GM12878 (cell line): ENCODE data around the gene IL6R.

Experiments used
- BCL11A ChIP-seq: IDR thresholded peaks from 2 replicates; pipeline ENCODE4 v1.6.1; 2011; ENCODE audit warnings: low read depth, low read length
- CHD2 ChIP-seq: IDR thresholded peaks from 2 replicates; pipeline ENCODE4 v1.6.1; 2011; ENCODE audit warnings: low read depth, low read length, improper control_type of control experiment, borderline replicate concordance
- MEF2B ChIP-seq: fragments of 450-650 bp; IDR thresholded peaks from 2 replicates; pipeline ENCODE4 v1.6.1; 2018; ENCODE audit warnings: mild to moderate bottlenecking, moderate library complexity; ENCODE audit not compliant: partially characterized antibody, poor library complexity, severe bottlenecking
- MTA2 ChIP-seq: fragments of 450-650 bp; IDR thresholded peaks from 2 replicates; pipeline ENCODE4 v1.6.1; 2016; ENCODE audit warnings: low read depth, mild to moderate bottlenecking, moderate library complexity
- MXI1 ChIP-seq: fragments of 150-350 bp; IDR thresholded peaks from 2 replicates; pipeline ENCODE4 v1.6.1; 2011; ENCODE audit warnings: low read depth, mild to moderate bottlenecking, inconsistent platforms, low read length, improper control_type of control experiment
- RB1 ChIP-seq: fragments of 450-650 bp; formaldehyde crosslinking; IDR thresholded peaks from 2 replicates; pipeline ENCODE4 v1.6.1; 2017; ENCODE audit warnings: mild to moderate bottlenecking, borderline replicate concordance
- TF ChIP-seq, protein P1 (sequence below), 3 experiments: IDR thresholded peaks in 2 of 3; conservative IDR thresholded peaks in 1 of 3; 2 replicates each; pipeline ENCODE4 v1.5.1; 2011; ENCODE audit warnings: low read depth in 3 of 3, low read length in 3 of 3, mild to moderate bottlenecking in 3 of 3, control low read depth in 2 of 3, moderate library complexity in 2 of 3, inconsistent platforms in 1 of 3, mixed read lengths in 1 of 3; ENCODE audit not compliant: control insufficient read depth in 2 of 3, insufficient read depth in 1 of 3; ENCODE audit errors: extremely low read depth in 1 of 3
- TF ChIP-seq, protein P2 (sequence below): IDR thresholded peaks from 2 replicates; pipeline ENCODE4 v1.6.1; 2011; ENCODE audit warnings: low read depth, low read length, improper control_type of control experiment, borderline replicate concordance
- TF ChIP-seq, protein P3 (sequence below): IDR thresholded peaks from 2 replicates; pipeline ENCODE4 v1.6.1; 2012; ENCODE audit warnings: low read depth, low read length, improper control_type of control experiment

DNA sequence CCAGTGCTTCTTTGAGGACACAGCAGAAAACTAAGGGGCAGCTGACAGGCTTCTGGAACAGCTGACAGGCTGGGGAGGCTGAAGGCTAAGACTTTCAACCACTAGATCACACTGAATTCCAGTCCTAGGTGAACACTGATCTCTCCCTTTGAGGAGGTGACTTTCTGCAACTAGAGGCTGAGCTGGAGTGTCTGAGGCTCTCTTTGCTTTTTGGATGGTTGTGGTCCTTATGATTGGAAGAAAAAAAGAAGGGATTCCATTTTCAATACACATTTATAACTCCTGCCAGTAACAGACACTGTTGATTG, 1.4 kb downstream of the IL6R start:
- no peak for TF ChIP-seq RB1
- TF ChIP-seq BCL11A = no peak
- TF ChIP-seq, protein P1, sequence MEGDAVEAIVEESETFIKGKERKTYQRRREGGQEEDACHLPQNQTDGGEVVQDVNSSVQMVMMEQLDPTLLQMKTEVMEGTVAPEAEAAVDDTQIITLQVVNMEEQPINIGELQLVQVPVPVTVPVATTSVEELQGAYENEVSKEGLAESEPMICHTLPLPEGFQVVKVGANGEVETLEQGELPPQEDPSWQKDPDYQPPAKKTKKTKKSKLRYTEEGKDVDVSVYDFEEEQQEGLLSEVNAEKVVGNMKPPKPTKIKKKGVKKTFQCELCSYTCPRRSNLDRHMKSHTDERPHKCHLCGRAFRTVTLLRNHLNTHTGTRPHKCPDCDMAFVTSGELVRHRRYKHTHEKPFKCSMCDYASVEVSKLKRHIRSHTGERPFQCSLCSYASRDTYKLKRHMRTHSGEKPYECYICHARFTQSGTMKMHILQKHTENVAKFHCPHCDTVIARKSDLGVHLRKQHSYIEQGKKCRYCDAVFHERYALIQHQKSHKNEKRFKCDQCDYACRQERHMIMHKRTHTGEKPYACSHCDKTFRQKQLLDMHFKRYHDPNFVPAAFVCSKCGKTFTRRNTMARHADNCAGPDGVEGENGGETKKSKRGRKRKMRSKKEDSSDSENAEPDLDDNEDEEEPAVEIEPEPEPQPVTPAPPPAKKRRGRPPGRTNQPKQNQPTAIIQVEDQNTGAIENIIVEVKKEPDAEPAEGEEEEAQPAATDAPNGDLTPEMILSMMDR (IDR thresholded peaks at IDR 0.05 in 2 of 3, conservative IDR thresholded peaks at IDR 0.05 in 1 of 3; ENCODE audit: control insufficient read depth in 2 of 3, extremely low read depth in 1 of 3, insufficient read depth in 1 of 3, low read depth in 3 of 3, low read length in 3 of 3) = no peak
- TF ChIP-seq MXI1 = no peak
- TF ChIP-seq MEF2B = no peak
- TF ChIP-seq CHD2 = no peak
- TF ChIP-seq, protein P2, sequence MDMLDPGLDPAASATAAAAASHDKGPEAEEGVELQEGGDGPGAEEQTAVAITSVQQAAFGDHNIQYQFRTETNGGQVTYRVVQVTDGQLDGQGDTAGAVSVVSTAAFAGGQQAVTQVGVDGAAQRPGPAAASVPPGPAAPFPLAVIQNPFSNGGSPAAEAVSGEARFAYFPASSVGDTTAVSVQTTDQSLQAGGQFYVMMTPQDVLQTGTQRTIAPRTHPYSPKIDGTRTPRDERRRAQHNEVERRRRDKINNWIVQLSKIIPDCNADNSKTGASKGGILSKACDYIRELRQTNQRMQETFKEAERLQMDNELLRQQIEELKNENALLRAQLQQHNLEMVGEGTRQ = no peak; the same call in 1 of the 2 replicates
- TF ChIP-seq, protein P3, sequence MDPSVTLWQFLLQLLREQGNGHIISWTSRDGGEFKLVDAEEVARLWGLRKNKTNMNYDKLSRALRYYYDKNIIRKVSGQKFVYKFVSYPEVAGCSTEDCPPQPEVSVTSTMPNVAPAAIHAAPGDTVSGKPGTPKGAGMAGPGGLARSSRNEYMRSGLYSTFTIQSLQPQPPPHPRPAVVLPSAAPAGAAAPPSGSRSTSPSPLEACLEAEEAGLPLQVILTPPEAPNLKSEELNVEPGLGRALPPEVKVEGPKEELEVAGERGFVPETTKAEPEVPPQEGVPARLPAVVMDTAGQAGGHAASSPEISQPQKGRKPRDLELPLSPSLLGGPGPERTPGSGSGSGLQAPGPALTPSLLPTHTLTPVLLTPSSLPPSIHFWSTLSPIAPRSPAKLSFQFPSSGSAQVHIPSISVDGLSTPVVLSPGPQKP = no peak
- no peak for TF ChIP-seq MTA2
